SK-N-MC (cell line): ENCODE measurements around the gene GNAS-AS1.
"Not testable (repeated sequence)": the region's sequence is repeated elsewhere in the genome, so short reads cannot be mapped to it uniquely, and the experiment has no call there.

Experiments
- DNase-seq: peaks from one replicate; pipeline ENCODE4 v3.0.0-alpha.2; 2011; ENCODE audit warnings: low read depth, low spot score
- H3K27ac ChIP-seq: fragments of 200-600 bp; sonication (generic); 2 replicates; pipeline ENCODE4 v1.5.1; 2016; ENCODE audit warnings: mixed run types
- H3K36me3 ChIP-seq: fragments of 200-600 bp; sonication (generic); 2 replicates; pipeline ENCODE4 v1.6.1; 2017; ENCODE audit warnings: antibody characterized with exemption, low read length, mixed read lengths; ENCODE audit not compliant: insufficient read depth
- H3K4me3 ChIP-seq: fragments of 200-600 bp; sonication (generic); 2 replicates; pipeline ENCODE4 v1.5.1; 2016
- H3K9ac ChIP-seq: fragments of 200-600 bp; sonication (generic); 2 replicates; pipeline ENCODE4 v1.8.0; 2017; ENCODE audit warnings: mixed run types, mixed read lengths; ENCODE audit not compliant: insufficient read length
- H3K9me3 ChIP-seq: fragments of 200-600 bp; sonication (generic); 2 replicates; pipeline ENCODE4 v1.6.1; 2017; ENCODE audit warnings: low read depth, mild to moderate bottlenecking, antibody characterized with exemption, low read length, moderate library complexity, mixed read lengths
- EZH2 ChIP-seq: fragments of 200-600 bp; sonication (generic); IDR thresholded peaks from one replicate; pipeline ENCODE4 v1.6.1; 2017; ENCODE audit warnings: antibody characterized with exemption
- FOXP2 ChIP-seq: optimal IDR thresholded peaks from 2 replicates; pipeline ENCODE3; 2011; ENCODE audit warnings: mild to moderate bottlenecking, moderate library complexity; ENCODE audit not compliant: insufficient read depth; ENCODE audit errors: extremely low read length, control extremely low read depth
- POLR2AphosphoS5 ChIP-seq: IDR thresholded peaks from 2 replicates; pipeline ENCODE4 v1.6.1; 2012; ENCODE audit warnings: mild to moderate bottlenecking, low read depth, low read length, borderline replicate concordance

The GNAS-AS1 gene

GRCh38 chr20:58839474-58839874 is 11.2 kb downstream of the GNAS-AS1 start:
- Histone ChIP-seq H3K36me3 (no peaks in the 10 kb centered on the region; the same call in 1 of the 2 replicates), H3K27ac (no peak overlapping the region), H3K4me3 (peak overlapping the region; percentile 64), H3K9me3 (no peaks in the 10 kb centered on the region), H3K9ac (no peak overlapping the region)
- no peak for DNase-seq
- no peak for TF ChIP-seq EZH2
- no peak for TF ChIP-seq POLR2AphosphoS5
- TF ChIP-seq FOXP2, result no peak

- no peak for DNase-seq
- Histone ChIP-seq H3K9ac (no peak overlapping the region), H3K27ac (no peak overlapping the region), H3K9me3 (no peaks in the 10 kb centered on the region), H3K4me3 (no peak overlapping the region), H3K36me3 (no peaks in the 10 kb centered on the region; the same call in 1 of the 2 replicates)
- TF ChIP-seq POLR2AphosphoS5, result no peak
- no peak for TF ChIP-seq EZH2
- TF ChIP-seq FOXP2, result no peak
Measured at GRCh38 chr20:58838174-58838573, 12.5 kb downstream of the GNAS-AS1 start.

- Histone ChIP-seq H3K36me3 (no peaks in the 10 kb centered on the region; the same call in 1 of the 2 replicates), H3K4me3 (no peak overlapping the region), H3K9me3 (no peaks in the 10 kb centered on the region), H3K27ac (no peak overlapping the region), H3K9ac (no peak overlapping the region)
- TF ChIP-seq POLR2AphosphoS5, result no peak
- DNase-seq, result no peak
Measured at GRCh38 chr20:58837717-58838116, 13.0 kb downstream of the GNAS-AS1 start.

- DNase-seq, result no peak
Measured at GRCh38 chr20:58836616-58837204, 14.0 kb downstream of the GNAS-AS1 start.

GRCh38 chr20:58835231-58835630 is 15.5 kb downstream of the GNAS-AS1 start:
- H3K4me3 ChIP-seq, result no peak overlapping the region
- no peak overlapping the region for H3K9ac ChIP-seq
- H3K36me3 ChIP-seq, result no peaks in the 10 kb centered on the region; the same call in 1 of the 2 replicates
- no peaks in the 10 kb centered on the region for H3K9me3 ChIP-seq
- no peak for DNase-seq
- TF ChIP-seq FOXP2, result no peak
- no peak for TF ChIP-seq EZH2
- TF ChIP-seq POLR2AphosphoS5, result no peak
- H3K27ac ChIP-seq, result no peak overlapping the region

More at GRCh38 chr20:58836616-58837204, 14.0 kb downstream of the GNAS-AS1 start:
- no peaks in the 10 kb centered on the region; the same call in 1 of the 2 replicates for H3K36me3 ChIP-seq
- H3K9ac ChIP-seq, result no peak overlapping the region
- no peak overlapping the region for H3K27ac ChIP-seq
- no peak for TF ChIP-seq POLR2AphosphoS5
- TF ChIP-seq FOXP2, result no peak
- TF ChIP-seq EZH2, result no peak
- H3K4me3 ChIP-seq, result no peak overlapping the region
- H3K9me3 ChIP-seq, result no peaks in the 10 kb centered on the region

GRCh38 chr20:58833921-58834320 is 16.8 kb downstream of the GNAS-AS1 start:
- Histone ChIP-seq H3K27ac (no peak overlapping the region), H3K9me3 (no peaks in the 10 kb centered on the region), H3K36me3 (no peaks in the 10 kb centered on the region; the same call in 1 of the 2 replicates), H3K4me3 (no peak overlapping the region), H3K9ac (no peak overlapping the region)
- no peak for DNase-seq
- TF ChIP-seq POLR2AphosphoS5 (no peak), FOXP2 (no peak)

GRCh38 chr20:58832457-58832856 is 18.2 kb downstream of the GNAS-AS1 start:
- Histone ChIP-seq H3K36me3 (no peaks in the 10 kb centered on the region; the same call in 1 of the 2 replicates), H3K9me3 (no peaks in the 10 kb centered on the region), H3K9ac (no peak overlapping the region), H3K4me3 (no peak overlapping the region), H3K27ac (no peak overlapping the region)
- TF ChIP-seq EZH2, result no peak
- TF ChIP-seq FOXP2, result no peak
- TF ChIP-seq POLR2AphosphoS5, result no peak
- DNase-seq, result no peak

- Histone ChIP-seq H3K36me3 (no peaks in the 10 kb centered on the region; the same call in 1 of the 2 replicates), H3K9me3 (no peaks in the 10 kb centered on the region), H3K4me3 (no peak overlapping the region), H3K9ac (no peak overlapping the region), H3K27ac (no peak overlapping the region)
- TF ChIP-seq POLR2AphosphoS5 (no peak), EZH2 (no peak), FOXP2 (no peak)
- no peak for DNase-seq
Measured at GRCh38 chr20:58829531-58829941, 21.2 kb downstream of the GNAS-AS1 start.

- not testable (repeated sequence) for H3K9ac ChIP-seq, DNase-seq, H3K27ac ChIP-seq, H3K9me3 ChIP-seq, H3K36me3 ChIP-seq, H3K4me3 ChIP-seq
Measured at GRCh38 chr20:58828804-58829203, 21.9 kb downstream of the GNAS-AS1 start.
